ELF-1 (cell line): Measurements from ENCODE around the gene GABRR2.
A peak's percentile ranks its signal among the peaks of the same experiment; 100 is the strongest.
"Not testable (repeated sequence)": the region's sequence is repeated elsewhere in the genome, so short reads cannot be mapped to it uniquely, and the experiment has no call there.

Experiments used
- DNase-seq: peaks from one replicate; pipeline ENCODE4 v3.0.0-alpha.2; 2016; ENCODE audit warnings: low read depth, low spot score

Gene GABRR2

GRCh38 chr6:89324304-89324703 is 9.2 kb upstream of the GABRR2 start:
- DNase-seq: no peak

- DNase-seq: no peak
These were observed 8.4 kb upstream of the GABRR2 start for GRCh38 chr6:89323511-89323971.

GRCh38 chr6:89321131-89321970 is 6.3 kb upstream of the GABRR2 start:
- no peak for DNase-seq

GRCh38 chr6:89320012-89320559 is 5.0 kb upstream of the GABRR2 start:
- no peak for DNase-seq

GRCh38 chr6:89317067-89317466 is 2.0 kb upstream of the GABRR2 start:
- DNase-seq: no peak

GRCh38 chr6:89314692-89315091 is 407 bp downstream of the GABRR2 start:
- no peak for DNase-seq

GRCh38 chr6:89313006-89313405 is 2.1 kb downstream of the GABRR2 start:
- DNase-seq: no peak

- DNase-seq: peak; percentile 89
These were observed 3.1 kb downstream of the GABRR2 start for GRCh38 chr6:89311853-89312531.

GRCh38 chr6:89311530-89311852 is 3.6 kb downstream of the GABRR2 start:
- no peak for DNase-seq

- DNase-seq: peak; percentile 78
These were observed 4.2 kb downstream of the GABRR2 start for GRCh38 chr6:89310929-89311328.

GRCh38 chr6:89308525-89309395 is 6.3 kb downstream of the GABRR2 start:
- DNase-seq: no peak

- not testable (repeated sequence) for DNase-seq
These were observed 10.6 kb downstream of the GABRR2 start for GRCh38 chr6:89304517-89304916.

- no peak for DNase-seq
These were observed 12.2 kb downstream of the GABRR2 start for GRCh38 chr6:89302936-89303335.

- DNase-seq: no peak
These were observed 12.8 kb downstream of the GABRR2 start for GRCh38 chr6:89302195-89302770.

GRCh38 chr6:89301586-89302194 is 13.4 kb downstream of the GABRR2 start:
- no peak for DNase-seq

- DNase-seq: no peak
These were observed 15.6 kb downstream of the GABRR2 start for GRCh38 chr6:89299466-89299850.

GRCh38 chr6:89298680-89299465 is 16.2 kb downstream of the GABRR2 start:
- DNase-seq: no peak

- no peak for DNase-seq
These were observed 17.3 kb downstream of the GABRR2 start for GRCh38 chr6:89297695-89298351.

- DNase-seq: no peak
These were observed 19.1 kb downstream of the GABRR2 start for GRCh38 chr6:89295981-89296380.

GRCh38 chr6:89295116-89295515 is 20.0 kb downstream of the GABRR2 start:
- DNase-seq: not testable (repeated sequence)
